ENCODE results near the gene CCDC190.
"Not testable (repeated sequence)": the region's sequence is repeated elsewhere in the genome, so short reads cannot be mapped to it uniquely, and the experiment has no call there.

CCDC190 gene

DNA sequence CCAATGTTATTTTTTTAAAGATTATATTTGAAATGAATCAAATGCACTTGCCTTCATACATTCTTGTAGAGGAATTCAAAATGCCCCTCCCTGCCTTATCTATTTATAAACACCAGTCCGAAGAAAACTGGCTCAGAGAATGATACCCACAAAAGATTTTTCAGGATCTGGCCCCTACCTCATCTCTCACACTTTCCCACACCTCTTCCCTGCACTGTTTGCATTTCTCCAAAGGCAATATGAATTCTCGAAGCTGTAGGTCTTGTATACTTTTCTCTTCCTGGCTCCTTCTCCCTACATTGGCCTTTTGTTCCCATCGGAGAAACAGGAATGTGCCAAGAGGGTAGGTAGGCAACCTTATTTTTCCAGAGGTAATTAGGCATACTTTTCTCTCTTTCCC, 12.0 kb upstream of the CCDC190 start:
- H3K9me2 ChIP-seq (replicated peaks; ENCODE audit: low read depth, low read length), result no peaks in the 10 kb centered on the region
- no peaks in the 10 kb centered on the region for H3K27me3 ChIP-seq (ENCODE audit: insufficient read depth, low read length, poor library complexity, severe bottlenecking)
- no peaks in the 10 kb centered on the region for H4K20me1 ChIP-seq (ENCODE audit: insufficient read depth, low read length, poor library complexity, severe bottlenecking)
- H2AFZ ChIP-seq (ENCODE audit: low read length), result no peak overlapping the region
- H3F3A ChIP-seq (ENCODE audit: low read depth), result no peaks in the 10 kb centered on the region
- H3K9me3 ChIP-seq (ENCODE audit: insufficient read depth, low read depth, low read length), result no peaks in the 10 kb centered on the region
- no peak overlapping the region for H3K4me3 ChIP-seq (ENCODE audit: low read length, poor library complexity, severe bottlenecking)
- no peaks in the 10 kb centered on the region for H3K79me2 ChIP-seq (ENCODE audit: insufficient read depth, low read length)
- no peaks in the 10 kb centered on the region for H3K36me3 ChIP-seq (ENCODE audit: insufficient read depth, low read length)
- H3K4me1 ChIP-seq (ENCODE audit: insufficient read depth, low read length, poor library complexity, severe bottlenecking), result peaks cover 11% of the 10 kb centered on the region
- H3K9ac ChIP-seq (ENCODE audit: low read depth, low read length, poor library complexity, severe bottlenecking), result no peak overlapping the region
- no peak for TF ChIP-seq EZH2phosphoT487 (IDR thresholded peaks at IDR 0.05; ENCODE audit: borderline replicate concordance)
- TF ChIP-seq CTCF (conservative IDR thresholded peaks at IDR 0.05; ENCODE audit: low read length), result no peak
- H3K4me2 ChIP-seq (ENCODE audit: low read depth, low read length, poor library complexity, severe bottlenecking), result no peak overlapping the region

DNA sequence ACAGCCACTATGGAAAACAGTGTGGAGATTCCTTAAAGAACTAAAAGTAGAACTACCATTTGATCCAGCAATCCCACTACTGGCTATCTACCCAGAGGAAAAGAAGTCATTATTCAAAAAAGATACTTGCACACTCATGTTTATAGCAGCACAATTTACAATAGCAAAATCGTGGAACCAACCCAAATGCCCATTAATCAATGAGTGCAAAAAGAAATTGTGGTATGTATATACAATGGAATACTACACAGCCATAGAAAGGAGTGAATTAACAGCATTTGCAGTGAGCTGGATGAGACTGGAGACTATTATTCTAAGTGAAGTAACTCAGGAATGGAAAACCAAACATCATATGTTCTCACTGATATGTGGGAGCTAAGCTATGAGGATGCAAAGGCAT, 10.4 kb upstream of the CCDC190 start:
- H3K79me2 ChIP-seq (ENCODE audit: insufficient read depth, low read length); H3K9me3 ChIP-seq (ENCODE audit: insufficient read depth, low read depth, low read length); H2AFZ ChIP-seq (ENCODE audit: low read length); H3K36me3 ChIP-seq (ENCODE audit: insufficient read depth, low read length); H3K27me3 ChIP-seq (ENCODE audit: insufficient read depth, low read length, poor library complexity, severe bottlenecking); H3K9me2 ChIP-seq (replicated peaks; ENCODE audit: low read depth, low read length); H3K4me3 ChIP-seq (ENCODE audit: low read length, poor library complexity, severe bottlenecking); H3F3A ChIP-seq (ENCODE audit: low read depth); H3K9ac ChIP-seq (ENCODE audit: low read depth, low read length, poor library complexity, severe bottlenecking); H3K4me1 ChIP-seq (ENCODE audit: insufficient read depth, low read length, poor library complexity, severe bottlenecking); H3K4me2 ChIP-seq (ENCODE audit: low read depth, low read length, poor library complexity, severe bottlenecking); H4K20me1 ChIP-seq (ENCODE audit: insufficient read depth, low read length, poor library complexity, severe bottlenecking): not testable (repeated sequence)

- H3K4me3 ChIP-seq (ENCODE audit: low read length, poor library complexity, severe bottlenecking), result no peak overlapping the region
- H3K79me2 ChIP-seq (ENCODE audit: insufficient read depth, low read length), result no peaks in the 10 kb centered on the region
- no peaks in the 10 kb centered on the region for H3K9me3 ChIP-seq (ENCODE audit: insufficient read depth, low read depth, low read length)
- H3K9ac ChIP-seq (ENCODE audit: low read depth, low read length, poor library complexity, severe bottlenecking), result no peak overlapping the region
- H3K27me3 ChIP-seq (ENCODE audit: insufficient read depth, low read length, poor library complexity, severe bottlenecking), result no peaks in the 10 kb centered on the region
- H3K4me2 ChIP-seq (ENCODE audit: low read depth, low read length, poor library complexity, severe bottlenecking), result no peak overlapping the region
- no peaks in the 10 kb centered on the region for H4K20me1 ChIP-seq (ENCODE audit: insufficient read depth, low read length, poor library complexity, severe bottlenecking)
- no peaks in the 10 kb centered on the region for H3F3A ChIP-seq (ENCODE audit: low read depth)
- TF ChIP-seq CTCF (conservative IDR thresholded peaks at IDR 0.05; ENCODE audit: low read length) (no peak), EZH2phosphoT487 (IDR thresholded peaks at IDR 0.05; ENCODE audit: borderline replicate concordance) (no peak)
- no peaks in the 10 kb centered on the region for H3K36me3 ChIP-seq (ENCODE audit: insufficient read depth, low read length)
- H3K4me1 ChIP-seq (ENCODE audit: insufficient read depth, low read length, poor library complexity, severe bottlenecking), result no peaks in the 10 kb centered on the region
- no peaks in the 10 kb centered on the region for H3K9me2 ChIP-seq (replicated peaks; ENCODE audit: low read depth, low read length)
- no peak overlapping the region for H2AFZ ChIP-seq (ENCODE audit: low read length)
These were observed 8.0 kb upstream of the CCDC190 start for GRCh38 chr1:162868972-162869371.

GRCh38 chr1:162861625-162862024, 650 bp upstream of the CCDC190 start:
- Histone ChIP-seq H3K9ac (ENCODE audit: low read depth, low read length, poor library complexity, severe bottlenecking) (no peak overlapping the region), H3K27me3 (ENCODE audit: insufficient read depth, low read length, poor library complexity, severe bottlenecking) (no peaks in the 10 kb centered on the region), H2AFZ (ENCODE audit: low read length) (no peak overlapping the region), H4K20me1 (ENCODE audit: insufficient read depth, low read length, poor library complexity, severe bottlenecking) (no peaks in the 10 kb centered on the region), H3K4me2 (ENCODE audit: low read depth, low read length, poor library complexity, severe bottlenecking) (no peak overlapping the region), H3K36me3 (ENCODE audit: insufficient read depth, low read length) (no peaks in the 10 kb centered on the region), H3K9me2 (replicated peaks; ENCODE audit: low read depth, low read length) (no peaks in the 10 kb centered on the region), H3K4me1 (ENCODE audit: insufficient read depth, low read length, poor library complexity, severe bottlenecking) (no peaks in the 10 kb centered on the region), H3K79me2 (ENCODE audit: insufficient read depth, low read length) (no peaks in the 10 kb centered on the region), H3F3A (ENCODE audit: low read depth) (no peaks in the 10 kb centered on the region), H3K9me3 (ENCODE audit: insufficient read depth, low read depth, low read length) (no peaks in the 10 kb centered on the region), H3K4me3 (ENCODE audit: low read length, poor library complexity, severe bottlenecking) (no peak overlapping the region)
- no peak for TF ChIP-seq CTCF (conservative IDR thresholded peaks at IDR 0.05; ENCODE audit: low read length)
- no peak for TF ChIP-seq EZH2phosphoT487 (IDR thresholded peaks at IDR 0.05; ENCODE audit: borderline replicate concordance)
